Spleen (tissue), 7 donors: ENCODE measurements around the gene FXYD3.

Experiments
- POLR2A ChIP-seq, 3 donors: fragments of 450-650 bp; IDR thresholded peaks; one replicate each; pipeline ENCODE4 v1.5.1; 2017; ENCODE audit warnings: antibody characterized with exemption in 3 of 3, mild to moderate bottlenecking in 1 of 3
- TF ChIP-seq, protein P1 (sequence below), 11 experiments: fragments of 200-600 bp in 7 of 11; fragments of 450-650 bp in 4 of 11; sonication (generic) in 4 of 11; IDR thresholded peaks in 8 of 11; conservative IDR thresholded peaks in 3 of 11; 1 replicate in 7 of 11; 2 replicates in 4 of 11; pipeline versions ENCODE4 v1.4.0 to v1.8.0; 2016 to 2021; ENCODE audit warnings: antibody characterized with exemption in 11 of 11, inconsistent platforms in 4 of 11, mild to moderate bottlenecking in 1 of 11
- donor health status: DM: no; HTN: no; CAD: no; lungs with moderate emphysema.
- donor health status: DM: no; HTN: no; CAD: no.
- donor health status: DM: no; HTN: no; CAD: no.

DNA sequence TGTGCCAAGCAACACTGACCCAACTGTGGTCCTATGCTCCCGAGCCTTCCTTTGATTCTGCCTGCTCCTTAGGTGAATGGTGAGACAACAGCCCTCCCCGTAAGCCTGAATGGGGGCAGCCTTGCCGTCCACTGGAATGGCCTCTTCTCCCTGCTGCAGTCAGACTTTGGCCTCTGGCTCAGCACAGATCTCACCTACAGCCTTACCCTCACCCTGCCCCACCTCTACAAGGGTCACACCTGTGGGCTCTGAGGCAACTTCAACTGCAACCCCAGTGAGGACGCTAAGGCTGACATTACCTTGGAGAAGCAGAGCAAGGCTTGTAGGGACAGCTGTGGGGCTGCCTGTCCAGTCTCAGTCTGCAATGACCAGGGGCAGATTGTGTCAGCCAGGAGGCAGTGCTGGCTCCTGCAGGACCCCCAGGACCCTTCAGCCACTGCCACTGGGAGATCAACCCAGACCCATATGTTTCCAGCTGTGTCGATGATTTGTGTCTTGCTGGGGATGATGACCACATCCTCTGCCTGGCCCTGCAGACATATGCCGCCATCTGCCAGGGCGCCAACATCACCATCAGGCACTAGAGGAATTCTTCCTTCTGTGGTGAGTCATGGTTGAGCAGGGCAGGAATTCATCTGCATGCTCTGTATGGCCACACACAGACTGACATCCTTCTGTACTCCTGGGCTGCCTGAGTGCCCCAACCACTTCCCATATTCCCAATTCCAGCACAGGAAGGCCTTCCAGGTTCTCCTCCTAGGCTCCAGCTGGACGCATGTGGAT is 27.3 kb upstream of the FXYD3 start:
- no peak for TF ChIP-seq POLR2A (IDR thresholded peaks at IDR 0.05)
- TF ChIP-seq, protein P1, sequence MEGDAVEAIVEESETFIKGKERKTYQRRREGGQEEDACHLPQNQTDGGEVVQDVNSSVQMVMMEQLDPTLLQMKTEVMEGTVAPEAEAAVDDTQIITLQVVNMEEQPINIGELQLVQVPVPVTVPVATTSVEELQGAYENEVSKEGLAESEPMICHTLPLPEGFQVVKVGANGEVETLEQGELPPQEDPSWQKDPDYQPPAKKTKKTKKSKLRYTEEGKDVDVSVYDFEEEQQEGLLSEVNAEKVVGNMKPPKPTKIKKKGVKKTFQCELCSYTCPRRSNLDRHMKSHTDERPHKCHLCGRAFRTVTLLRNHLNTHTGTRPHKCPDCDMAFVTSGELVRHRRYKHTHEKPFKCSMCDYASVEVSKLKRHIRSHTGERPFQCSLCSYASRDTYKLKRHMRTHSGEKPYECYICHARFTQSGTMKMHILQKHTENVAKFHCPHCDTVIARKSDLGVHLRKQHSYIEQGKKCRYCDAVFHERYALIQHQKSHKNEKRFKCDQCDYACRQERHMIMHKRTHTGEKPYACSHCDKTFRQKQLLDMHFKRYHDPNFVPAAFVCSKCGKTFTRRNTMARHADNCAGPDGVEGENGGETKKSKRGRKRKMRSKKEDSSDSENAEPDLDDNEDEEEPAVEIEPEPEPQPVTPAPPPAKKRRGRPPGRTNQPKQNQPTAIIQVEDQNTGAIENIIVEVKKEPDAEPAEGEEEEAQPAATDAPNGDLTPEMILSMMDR (IDR thresholded peaks at IDR 0.05 in 8 of 11, conservative IDR thresholded peaks at IDR 0.05 in 3 of 11) = no peak
